Activated naive CD8-positive, alpha-beta T cell treated with anti-CD3 and anti-CD28 coated beads, Interleukin-2, amount 10 ng/mL, durations not matched to agents 7 days and 5 days (primary cell): ENCODE measurements around the gene ANKLE2. TPM values are rescaled to one million over a fixed set of nuclear protein-coding genes. Genes with fewer than 3 reads are reported as not detected.
A peak's percentile ranks its signal among the peaks of the same experiment; 100 is the strongest.

ENCODE experiments used
- ATAC-seq: fragments of 150-1000 bp; cut with Tn5 transposase; one replicate; pipeline ENCODE4 v1.10.0; 2021; ENCODE audit warnings: low read depth, moderate library complexity
- POLR2A ChIA-PET: fragments of 350-600 bp; sonication (Branson Sonifier 250); formaldehyde crosslinking; loops from one replicate; lab custom pipeline; 2021; ENCODE audit warnings: antibody characterized with exemption; lab: Charles Lee
- DNase-seq: peaks from one replicate; pipeline ENCODE4 v3.0.0; 2021
- H3K27ac Mint-ChIP-seq: one replicate; pipeline ENCODE4 v1.8.0; 2022; ENCODE audit warnings: mild to moderate bottlenecking, mixed read lengths
- H3K27me3 Mint-ChIP-seq: one replicate; pipeline ENCODE4 v1.8.0; 2022; ENCODE audit warnings: mild to moderate bottlenecking, moderate library complexity, mixed read lengths
- H3K36me3 Mint-ChIP-seq: one replicate; pipeline ENCODE4 v1.8.0; 2021; ENCODE audit warnings: mild to moderate bottlenecking, mixed read lengths
- H3K4me1 Mint-ChIP-seq: one replicate; pipeline ENCODE4 v1.8.0; 2021; ENCODE audit warnings: mixed read lengths
- H3K4me3 Mint-ChIP-seq: one replicate; pipeline ENCODE4 v1.8.0; 2022; ENCODE audit warnings: mild to moderate bottlenecking, moderate library complexity, mixed read lengths
- H3K9me3 Mint-ChIP-seq: one replicate; pipeline ENCODE4 v1.8.0; 2021; ENCODE audit warnings: mixed read lengths
- total RNA-seq, 2 experiments: library from RNA; stranded (reverse); gene quantifications; one replicate each; pipeline ENCODE4 v1.2.3, GENCODE V29; 2021

The ANKLE2 gene
- total RNA-seq, 2 experiments from 2014 or later, result 90.3 to 92.9 TPM

GRCh38 chr12:132729541-132730320, 31.9 kb downstream of the ANKLE2 start:
- Mint-ChIP-seq H3K4me1 (peaks cover 2% of the 10 kb centered on the region), H3K27ac (no peak overlapping the region), H3K9me3 (no peaks in the 10 kb centered on the region), H3K36me3 (peaks cover 66% of the 10 kb centered on the region), H3K4me3 (no peak overlapping the region), H3K27me3 (no peaks in the 10 kb centered on the region)
- ATAC-seq (no peak), DNase-seq (no peak)
- POLR2A ChIA-PET, result no interaction called here

- POLR2A ChIA-PET, result no interaction called here
- peaks cover 59% of the 10 kb centered on the region for H3K36me3 Mint-ChIP-seq
- no peaks in the 10 kb centered on the region for H3K27me3 Mint-ChIP-seq
- peaks cover 2% of the 10 kb centered on the region for H3K4me1 Mint-ChIP-seq
- H3K27ac Mint-ChIP-seq, result peak overlapping the region; percentile 24
- no peak overlapping the region for H3K4me3 Mint-ChIP-seq
- no peaks in the 10 kb centered on the region for H3K9me3 Mint-ChIP-seq
- DNase-seq, result no peak
- ATAC-seq, result no peak
These were observed 33.1 kb downstream of the ANKLE2 start for GRCh38 chr12:132728502-132728901.

DNA sequence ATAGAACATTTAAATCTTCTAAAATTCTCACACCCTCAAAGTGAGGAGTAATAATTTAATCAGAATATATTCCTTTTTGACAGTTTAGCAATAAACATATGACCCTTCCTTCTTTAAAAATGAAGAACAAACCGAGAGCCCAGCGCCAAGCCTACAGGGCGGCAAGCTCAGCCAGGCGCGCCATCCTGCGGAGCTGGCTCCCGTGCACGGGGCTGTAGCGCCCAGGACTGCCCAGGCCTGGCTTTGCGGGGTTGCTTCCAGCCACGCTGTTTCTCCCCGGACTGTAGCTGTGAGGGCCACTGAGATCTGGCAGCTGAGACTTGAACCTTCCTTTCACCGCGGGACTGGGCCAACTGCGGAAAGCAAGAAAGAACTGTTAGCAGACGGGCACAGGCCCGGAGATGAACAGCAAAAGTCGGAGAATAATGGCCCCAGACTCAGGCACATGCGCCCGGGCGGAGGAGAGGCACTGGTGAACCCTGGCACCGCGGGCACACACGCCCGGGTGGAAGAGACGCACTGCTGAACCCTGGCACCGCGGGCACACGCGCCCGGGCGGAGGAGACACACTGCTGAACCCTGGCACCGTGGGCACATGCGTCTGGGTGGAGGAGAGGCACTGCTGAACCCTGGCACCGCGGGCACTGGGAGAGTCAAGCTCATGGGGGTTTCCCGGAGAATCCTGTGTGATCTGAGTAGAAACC, 34.4 kb downstream of the ANKLE2 start:
- no peak for ATAC-seq
- DNase-seq, result no peak
- Mint-ChIP-seq H3K4me1 (peaks cover 2% of the 10 kb centered on the region), H3K36me3 (peaks cover 47% of the 10 kb centered on the region), H3K27ac (no peak overlapping the region), H3K9me3 (no peaks in the 10 kb centered on the region), H3K27me3 (no peaks in the 10 kb centered on the region), H3K4me3 (no peak overlapping the region)
- POLR2A ChIA-PET, result no interaction called here

- Mint-ChIP-seq H3K36me3 (peaks cover 41% of the 10 kb centered on the region), H3K27ac (no peak overlapping the region), H3K9me3 (no peaks in the 10 kb centered on the region), H3K27me3 (no peaks in the 10 kb centered on the region), H3K4me1 (peaks cover 2% of the 10 kb centered on the region), H3K4me3 (no peak overlapping the region)
- no peak for DNase-seq
- POLR2A ChIA-PET, result interaction anchor here (1.0 kb wide), 1 partner anchor 9 kb away, joined by 4 read pairs; no protein-coding TSS in a partner anchor
- no peak for ATAC-seq
These were observed 35.2 kb downstream of the ANKLE2 start for GRCh38 chr12:132726386-132726785.

DNA sequence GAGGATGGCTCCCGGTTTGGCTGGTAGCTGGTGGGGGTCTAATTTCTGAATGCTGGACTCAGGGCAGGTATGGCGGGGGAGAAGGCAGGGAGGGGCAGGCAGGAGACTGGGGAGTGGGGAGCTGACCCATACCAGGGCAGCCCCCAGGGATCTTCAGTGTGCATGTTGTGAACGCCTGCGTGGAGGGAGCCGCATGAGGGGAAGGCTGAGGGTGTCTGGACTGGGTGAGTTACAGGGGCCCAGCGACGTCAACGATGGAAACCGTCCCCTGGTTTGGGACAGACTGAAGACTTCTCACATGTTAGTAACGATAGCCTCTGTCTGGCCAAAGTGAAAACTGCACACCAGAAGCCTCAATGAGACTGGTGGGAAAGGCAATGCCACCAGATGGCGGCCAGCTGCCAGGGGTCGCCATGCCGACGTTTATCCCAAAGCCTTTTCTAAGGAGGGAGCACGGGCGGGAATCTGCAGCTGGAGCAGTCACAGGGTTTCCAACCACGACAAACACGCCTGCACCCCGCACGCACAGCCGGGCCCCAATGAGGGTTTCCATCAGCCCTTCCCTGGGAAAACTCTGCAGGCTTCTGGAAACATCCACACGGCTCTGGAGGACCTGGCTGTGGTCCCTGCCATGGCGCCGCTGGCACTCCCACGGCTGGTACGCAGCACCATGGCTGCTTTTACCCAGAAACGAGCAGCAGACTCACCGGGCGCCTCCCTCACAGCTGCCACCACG, 37.0 kb downstream of the ANKLE2 start:
- Mint-ChIP-seq H3K4me3 (no peak overlapping the region), H3K27me3 (no peaks in the 10 kb centered on the region), H3K27ac (no peak overlapping the region), H3K9me3 (no peaks in the 10 kb centered on the region), H3K36me3 (peaks cover 37% of the 10 kb centered on the region), H3K4me1 (peaks cover 2% of the 10 kb centered on the region)
- DNase-seq, result no peak
- no peak for ATAC-seq
- POLR2A ChIA-PET, result no interaction called here

GRCh38 chr12:132723764-132724140, 37.9 kb downstream of the ANKLE2 start:
- Mint-ChIP-seq H3K36me3 (peaks cover 31% of the 10 kb centered on the region), H3K4me1 (peaks cover 2% of the 10 kb centered on the region), H3K27me3 (no peaks in the 10 kb centered on the region), H3K4me3 (no peak overlapping the region), H3K9me3 (no peaks in the 10 kb centered on the region), H3K27ac (no peak overlapping the region)
- POLR2A ChIA-PET, result no interaction called here
- ATAC-seq (no peak), DNase-seq (no peak)

DNA sequence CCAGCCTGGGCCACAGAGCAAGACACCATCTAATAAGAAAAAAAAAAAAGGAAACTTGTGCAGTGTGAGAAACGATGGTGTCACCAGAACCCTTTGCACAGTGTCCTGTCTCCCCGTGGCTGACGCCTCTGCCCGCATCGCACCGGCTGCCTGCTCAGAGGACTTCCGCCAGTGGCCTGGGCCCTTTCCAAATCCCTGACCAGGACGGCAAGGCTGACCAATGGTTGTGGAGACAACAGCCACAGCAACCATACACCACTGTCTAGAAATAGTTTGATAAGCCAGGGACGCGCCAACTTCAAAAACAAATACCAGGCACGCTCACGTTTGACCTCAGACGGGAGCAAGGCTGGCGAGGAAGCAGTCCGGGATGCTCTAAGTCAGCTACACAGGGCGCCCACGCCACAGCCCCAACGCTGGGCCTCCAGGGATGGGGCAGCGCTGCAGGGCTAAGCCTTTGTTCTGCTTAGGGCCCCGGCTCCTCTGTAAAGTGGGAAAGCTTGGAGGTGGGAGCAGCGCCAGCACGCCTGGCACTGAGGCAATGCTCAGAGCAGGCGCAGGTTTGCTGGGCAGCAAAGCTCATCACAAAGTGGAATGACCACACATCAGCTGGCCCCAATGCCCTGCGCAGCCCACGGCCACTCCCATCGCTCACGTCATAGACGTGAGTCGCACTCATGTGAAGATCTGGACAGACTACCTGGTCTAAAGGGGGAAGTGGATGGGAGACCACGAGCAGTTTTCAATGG, 38.4 kb downstream of the ANKLE2 start:
- ATAC-seq (no peak), DNase-seq (no peak)
- Mint-ChIP-seq H3K4me3 (no peak overlapping the region), H3K9me3 (no peaks in the 10 kb centered on the region), H3K4me1 (peaks cover 2% of the 10 kb centered on the region), H3K36me3 (peaks cover 26% of the 10 kb centered on the region), H3K27ac (no peak overlapping the region), H3K27me3 (no peaks in the 10 kb centered on the region)
- POLR2A ChIA-PET, result no interaction called here

DNA sequence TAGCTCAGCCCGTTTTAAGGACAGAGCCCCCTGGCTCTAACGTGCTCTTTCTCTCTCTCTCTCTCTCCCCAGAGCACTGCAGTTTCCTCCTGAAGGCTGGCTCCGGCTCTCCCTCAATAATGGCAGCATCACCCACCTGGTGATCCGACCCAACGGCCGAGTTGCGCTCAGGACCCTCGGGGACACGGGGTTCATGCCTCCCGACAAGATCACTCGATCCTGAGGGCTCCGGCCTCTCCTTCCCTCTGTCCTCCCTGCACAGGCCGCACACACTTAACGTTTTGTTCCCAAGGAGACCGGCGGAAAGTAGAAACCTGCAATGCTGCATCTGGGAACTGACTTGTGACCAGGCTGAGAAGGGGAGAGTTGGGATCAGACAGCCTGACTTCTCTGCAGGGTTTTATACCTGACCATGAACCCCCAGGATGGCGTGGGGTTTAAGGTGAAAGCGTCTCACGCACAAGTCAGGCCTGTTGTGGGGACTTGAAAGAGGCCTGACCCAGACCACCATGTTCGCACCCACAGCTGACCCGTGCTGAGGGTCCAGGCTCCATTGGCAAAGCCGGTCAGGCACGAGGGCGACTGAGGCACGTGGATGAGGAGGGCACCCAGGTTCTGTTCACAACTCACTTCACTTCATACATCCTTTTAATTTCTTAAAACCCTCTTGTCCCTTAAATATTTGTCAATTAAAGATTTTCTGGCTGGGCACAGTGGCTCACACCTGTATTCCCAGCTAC, 40.9 kb downstream of the ANKLE2 start:
- no peak overlapping the region for H3K4me3 Mint-ChIP-seq
- H3K4me1 Mint-ChIP-seq, result peaks cover 2% of the 10 kb centered on the region
- POLR2A ChIA-PET, result interaction anchor here (0.8 kb wide), 1 partner anchor 93 kb away, joined by 3 read pairs; no protein-coding TSS in a partner anchor
- ATAC-seq, result no peak
- no peaks in the 10 kb centered on the region for H3K9me3 Mint-ChIP-seq
- no peak overlapping the region for H3K27ac Mint-ChIP-seq
- H3K27me3 Mint-ChIP-seq, result no peaks in the 10 kb centered on the region
- DNase-seq, result no peak
- peaks cover 12% of the 10 kb centered on the region for H3K36me3 Mint-ChIP-seq

GRCh38 chr12:132719954-132720324, 41.7 kb downstream of the ANKLE2 start:
- POLR2A ChIA-PET, result no interaction called here
- ATAC-seq (no peak), DNase-seq (no peak)
- Mint-ChIP-seq H3K27ac (no peak overlapping the region), H3K4me3 (no peak overlapping the region), H3K9me3 (no peaks in the 10 kb centered on the region), H3K27me3 (no peaks in the 10 kb centered on the region), H3K36me3 (peaks cover 10% of the 10 kb centered on the region), H3K4me1 (no peaks in the 10 kb centered on the region)

- Mint-ChIP-seq H3K4me3 (no peak overlapping the region), H3K9me3 (no peaks in the 10 kb centered on the region), H3K4me1 (peaks cover 3% of the 10 kb centered on the region), H3K36me3 (peaks cover 10% of the 10 kb centered on the region), H3K27me3 (no peaks in the 10 kb centered on the region), H3K27ac (no peak overlapping the region)
- POLR2A ChIA-PET, result interaction anchor here (0.6 kb wide), 1 partner anchor 9 kb away, joined by 3 read pairs; the partner anchor contains the start of gene PGAM5
- DNase-seq (no peak), ATAC-seq (no peak)
These were observed 42.3 kb downstream of the ANKLE2 start for GRCh38 chr12:132719141-132719953.

- Mint-ChIP-seq H3K27ac (no peak overlapping the region), H3K36me3 (peaks cover 9% of the 10 kb centered on the region), H3K4me1 (peaks cover 3% of the 10 kb centered on the region), H3K4me3 (no peak overlapping the region), H3K27me3 (no peaks in the 10 kb centered on the region), H3K9me3 (no peaks in the 10 kb centered on the region)
- POLR2A ChIA-PET, result interaction anchor here (0.6 kb wide), 1 partner anchor 8 kb away, joined by 3 read pairs; the partner anchor contains the start of gene PGAM5
- DNase-seq (no peak), ATAC-seq (no peak)
These were observed 43.0 kb downstream of the ANKLE2 start for GRCh38 chr12:132718644-132719043.
